Breast epithelium (tissue), 4 donors: ENCODE measurements around the gene SLC4A1AP. TPM values are rescaled to one million over a fixed set of nuclear protein-coding genes. Genes with fewer than 3 reads are reported as not detected.

Source experiments
- DNase-seq, 2 donors: peaks; one replicate each; pipeline ENCODE4 v3.0.0-alpha.2; 2019; ENCODE audit warnings: low spot score in 2 of 2
- H3K27ac ChIP-seq, 2 donors: fragments of 200-600 bp; sonication (generic) in 1 of 2; one replicate each; pipeline ENCODE4 v1.5.1; 2016 to 2019; ENCODE audit warnings: mild to moderate bottlenecking in 1 of 2
- H3K27me3 ChIP-seq, 2 donors: fragments of 200-600 bp; sonication (generic) in 1 of 2; one replicate each; pipeline versions ENCODE4 v1.5.1 to v1.6.0; 2017 to 2019; ENCODE audit warnings: control low read depth in 1 of 2, mild to moderate bottlenecking in 1 of 2
- H3K36me3 ChIP-seq: fragments of 200-600 bp; one replicate; pipeline ENCODE4 v1.5.1; 2019
- H3K4me1 ChIP-seq, 2 donors: fragments of 200-600 bp; sonication (generic); one replicate each; pipeline ENCODE4 v1.5.1; 2016 to 2019; ENCODE audit warnings: control low read depth in 1 of 2
- H3K4me3 ChIP-seq, 3 donors: fragments of 200-600 bp; sonication (generic); 1 replicate in 2 of 3; 2 replicates in 1 of 3; pipeline ENCODE4 v1.5.1; 2016 to 2019; ENCODE audit warnings: mild to moderate bottlenecking in 3 of 3, moderate library complexity in 2 of 3
- H3K9me3 ChIP-seq, 2 donors: fragments of 200-600 bp; sonication (generic) in 1 of 2; one replicate each; pipeline ENCODE4 v1.5.1; 2016 to 2019; ENCODE audit warnings: control low read depth in 1 of 2
- POLR2A ChIP-seq: fragments of 450-650 bp; IDR thresholded peaks from one replicate; pipeline ENCODE4 v1.6.1; 2016; ENCODE audit warnings: antibody characterized with exemption, mild to moderate bottlenecking, moderate library complexity
- POLR2AphosphoS5 ChIP-seq, 3 donors: sonication (generic); formaldehyde crosslinking; IDR thresholded peaks; one replicate each; pipeline ENCODE4 v1.6.1; 2017; ENCODE audit warnings: antibody characterized with exemption in 3 of 3
- intact Hi-C: fragments of 100-400 bp; cut with DNase I; formaldehyde crosslinking; loops from one replicate; pipeline ENCODE4 v1.15.1; 2023; ENCODE audit warnings: low total_unique reads
- total RNA-seq, 3 donors: library from RNA; depleted of rRNA; stranded (reverse); fragments of >200 nt; gene quantifications; one replicate each; pipeline ENCODE4 v1.1.0, GENCODE V29; 2016
- TF ChIP-seq, protein P1 (sequence below), 3 donors: fragments of 450-650 bp; IDR thresholded peaks; one replicate each; pipeline ENCODE4 v1.5.1; 2016 to 2017; ENCODE audit warnings: antibody characterized with exemption in 3 of 3, mild to moderate bottlenecking in 3 of 3, moderate library complexity in 3 of 3

SLC4A1AP gene
- total RNA-seq, 3 donors from 2014 or later: 23.3 to 27.1 (median 24.3) TPM

DNA sequence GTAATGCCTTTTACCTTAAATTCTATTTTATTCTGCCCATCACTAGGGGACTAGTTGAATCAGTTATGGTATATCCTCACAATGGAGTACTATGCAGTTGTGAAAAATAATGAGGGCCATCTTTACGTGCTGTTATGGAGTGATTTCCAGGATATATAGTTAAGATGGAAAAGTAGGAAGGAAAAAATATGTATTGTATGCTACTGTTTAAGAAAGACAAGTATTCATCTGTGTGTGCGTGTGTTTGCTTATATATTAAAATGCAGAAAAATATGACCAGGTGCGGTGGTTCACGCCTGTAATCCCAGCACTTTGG lies 75.3 kb downstream of the SLC4A1AP start:
- DNase-seq: no peak
- H3K9me3 ChIP-seq: no peaks in the 10 kb centered on the region
- H3K27me3 ChIP-seq: no peaks in the 10 kb centered on the region
- H3K4me1 ChIP-seq: peaks cover 0 to 5% of the 10 kb centered on the region in 2 donors
- intact Hi-C loops: no loop called here
- no peak overlapping the region for H3K4me3 ChIP-seq
- TF ChIP-seq, protein P1, sequence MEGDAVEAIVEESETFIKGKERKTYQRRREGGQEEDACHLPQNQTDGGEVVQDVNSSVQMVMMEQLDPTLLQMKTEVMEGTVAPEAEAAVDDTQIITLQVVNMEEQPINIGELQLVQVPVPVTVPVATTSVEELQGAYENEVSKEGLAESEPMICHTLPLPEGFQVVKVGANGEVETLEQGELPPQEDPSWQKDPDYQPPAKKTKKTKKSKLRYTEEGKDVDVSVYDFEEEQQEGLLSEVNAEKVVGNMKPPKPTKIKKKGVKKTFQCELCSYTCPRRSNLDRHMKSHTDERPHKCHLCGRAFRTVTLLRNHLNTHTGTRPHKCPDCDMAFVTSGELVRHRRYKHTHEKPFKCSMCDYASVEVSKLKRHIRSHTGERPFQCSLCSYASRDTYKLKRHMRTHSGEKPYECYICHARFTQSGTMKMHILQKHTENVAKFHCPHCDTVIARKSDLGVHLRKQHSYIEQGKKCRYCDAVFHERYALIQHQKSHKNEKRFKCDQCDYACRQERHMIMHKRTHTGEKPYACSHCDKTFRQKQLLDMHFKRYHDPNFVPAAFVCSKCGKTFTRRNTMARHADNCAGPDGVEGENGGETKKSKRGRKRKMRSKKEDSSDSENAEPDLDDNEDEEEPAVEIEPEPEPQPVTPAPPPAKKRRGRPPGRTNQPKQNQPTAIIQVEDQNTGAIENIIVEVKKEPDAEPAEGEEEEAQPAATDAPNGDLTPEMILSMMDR (IDR thresholded peaks at IDR 0.05): no peak
- TF ChIP-seq POLR2A (no peak), POLR2AphosphoS5 (IDR thresholded peaks at IDR 0.05) (no peak)
- H3K27ac ChIP-seq: no peak overlapping the region
- no peaks in the 10 kb centered on the region for H3K36me3 ChIP-seq

DNA sequence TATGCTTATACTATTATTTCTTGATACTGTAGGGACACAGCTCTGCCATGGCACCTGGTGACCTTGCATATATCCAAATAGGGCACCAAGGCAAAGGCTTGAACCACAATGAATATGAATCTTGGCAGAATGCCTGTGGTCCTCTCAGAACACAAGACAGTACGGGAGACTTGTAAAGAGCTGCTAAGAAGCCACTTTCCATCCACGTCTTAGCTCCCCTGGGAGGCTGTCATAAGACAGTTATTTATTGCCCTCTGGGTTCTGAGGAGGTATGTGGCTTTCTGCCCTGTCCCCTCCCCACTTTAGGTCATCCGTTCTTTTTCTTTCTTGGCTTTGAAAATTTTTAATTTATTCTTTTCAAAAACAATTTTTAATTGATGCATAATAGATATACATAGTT lies 78.0 kb downstream of the SLC4A1AP start:
- Histone ChIP-seq H3K4me3 (no peak overlapping the region), H3K4me1 (no peaks in the 10 kb centered on the region), H3K27me3 (no peaks in the 10 kb centered on the region), H3K27ac (no peak overlapping the region), H3K9me3 (no peaks in the 10 kb centered on the region), H3K36me3 (no peaks in the 10 kb centered on the region)
- no peak for TF ChIP-seq POLR2A
- no peak for TF ChIP-seq POLR2AphosphoS5 (IDR thresholded peaks at IDR 0.05)
- TF ChIP-seq, protein P1 (IDR thresholded peaks at IDR 0.05): no peak
- intact Hi-C loops: no loop called here
- DNase-seq: no peak

DNA sequence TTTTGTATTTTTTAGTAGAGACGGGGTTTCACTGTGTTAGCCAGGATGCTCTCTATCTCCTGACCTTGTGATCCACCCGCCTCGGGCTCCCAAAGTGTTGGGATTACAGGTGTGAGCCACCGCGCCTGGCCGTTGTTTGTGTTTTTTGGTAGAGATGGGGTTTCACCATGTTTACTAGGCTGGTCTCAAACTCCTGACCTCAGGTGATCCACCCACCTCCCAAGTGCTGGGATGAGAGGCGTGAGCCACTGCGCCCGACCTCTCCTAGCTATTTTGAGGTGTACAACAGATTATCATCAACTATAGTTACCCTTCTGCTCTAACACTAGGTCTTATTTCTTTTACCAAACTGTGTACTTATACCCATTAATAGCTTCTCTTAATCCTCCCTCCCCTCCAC lies 78.9 kb downstream of the SLC4A1AP start:
- H3K27ac ChIP-seq: no peak overlapping the region
- H3K27me3 ChIP-seq: no peaks in the 10 kb centered on the region
- no peaks in the 10 kb centered on the region for H3K4me1 ChIP-seq
- DNase-seq: no peak
- H3K36me3 ChIP-seq: no peaks in the 10 kb centered on the region
- H3K4me3 ChIP-seq: no peak overlapping the region
- TF ChIP-seq POLR2A (no peak), POLR2AphosphoS5 (IDR thresholded peaks at IDR 0.05) (no peak)
- TF ChIP-seq, protein P1 (IDR thresholded peaks at IDR 0.05): no peak
- no peaks in the 10 kb centered on the region for H3K9me3 ChIP-seq
- intact Hi-C loops: no loop called here

Other genes with a start within 250 kb of the SLC4A1AP start
- 10 to 100 TPM; 70.5 to 87.5 (median 80.3) TPM for gene NRBP1, start 235.3 kb upstream of the SLC4A1AP start, total RNA-seq
- gene KRTCAP3, start 221.5 kb upstream of the SLC4A1AP start, total RNA-seq: 10 to 100 TPM in 2 of 3 donors, 1 to 10 TPM in 1; 3.8 to 31.2 (median 14.7) TPM
- 10 to 100 TPM; 28.2 to 51.5 (median 32.1) TPM for gene IFT172, start 174.1 kb upstream of the SLC4A1AP start, total RNA-seq
- gene FNDC4, start 168.7 kb upstream of the SLC4A1AP start, total RNA-seq: 10 to 100 TPM; 12.4 to 57.7 (median 57.3) TPM
- gene GCKR, start 167.1 kb upstream of the SLC4A1AP start, total RNA-seq: 1 to 10 TPM in 2 of 3 donors, not detected in 1; 1.8 to 3.9 TPM
- 10 to 100 TPM; 28.8 to 42.7 (median 39.7) TPM for gene ZNF512, start 80.8 kb upstream of the SLC4A1AP start, total RNA-seq
- gene CCDC121, start 34.9 kb upstream of the SLC4A1AP start, total RNA-seq: 1 to 10 TPM; 4.9 to 8.9 (median 5.1) TPM
- 10 to 100 TPM; 24.2 to 30.3 (median 25.6) TPM for gene GPN1, start 34.8 kb upstream of the SLC4A1AP start, total RNA-seq
- gene SUPT7L, start 275 bp upstream of the SLC4A1AP start, total RNA-seq: 10 to 100 TPM; 21.4 to 34.2 (median 25.9) TPM
- 10 to 100 TPM; 88.2 to 93.3 (median 89.7) TPM for gene MRPL33, start 107.8 kb downstream of the SLC4A1AP start, total RNA-seq
- gene RBKS, start 226.5 kb downstream of the SLC4A1AP start, total RNA-seq: 1 to 10 TPM; 1.1 to 5.1 (median 2.9) TPM
- gene BABAM2, start 226.8 kb downstream of the SLC4A1AP start, total RNA-seq: 10 to 100 TPM; 34.7 to 46.2 (median 37.4) TPM